MM.1S (cell line): ENCODE data around the gene NBEA.

Experiments used
- CTCF ChIP-seq: fragments of 300-600 bp; sonication (generic); IDR thresholded peaks from 2 replicates; pipeline ENCODE4 v1.5.1; 2016; ENCODE audit warnings: antibody characterized with exemption, low read length, mixed read lengths
- EZH2 ChIP-seq: fragments of 300-600 bp; sonication (generic); optimal IDR thresholded peaks from 2 replicates; pipeline ENCODE3; 2017; ENCODE audit warnings: low read depth, mild to moderate bottlenecking, antibody characterized with exemption, low read length, mixed read lengths
- EZH2phosphoT487 ChIP-seq: fragments of 300-600 bp; sonication (generic); IDR thresholded peaks from 2 replicates; pipeline ENCODE4 v1.6.1; 2018; ENCODE audit warnings: antibody characterized with exemption, low read length

DNA sequence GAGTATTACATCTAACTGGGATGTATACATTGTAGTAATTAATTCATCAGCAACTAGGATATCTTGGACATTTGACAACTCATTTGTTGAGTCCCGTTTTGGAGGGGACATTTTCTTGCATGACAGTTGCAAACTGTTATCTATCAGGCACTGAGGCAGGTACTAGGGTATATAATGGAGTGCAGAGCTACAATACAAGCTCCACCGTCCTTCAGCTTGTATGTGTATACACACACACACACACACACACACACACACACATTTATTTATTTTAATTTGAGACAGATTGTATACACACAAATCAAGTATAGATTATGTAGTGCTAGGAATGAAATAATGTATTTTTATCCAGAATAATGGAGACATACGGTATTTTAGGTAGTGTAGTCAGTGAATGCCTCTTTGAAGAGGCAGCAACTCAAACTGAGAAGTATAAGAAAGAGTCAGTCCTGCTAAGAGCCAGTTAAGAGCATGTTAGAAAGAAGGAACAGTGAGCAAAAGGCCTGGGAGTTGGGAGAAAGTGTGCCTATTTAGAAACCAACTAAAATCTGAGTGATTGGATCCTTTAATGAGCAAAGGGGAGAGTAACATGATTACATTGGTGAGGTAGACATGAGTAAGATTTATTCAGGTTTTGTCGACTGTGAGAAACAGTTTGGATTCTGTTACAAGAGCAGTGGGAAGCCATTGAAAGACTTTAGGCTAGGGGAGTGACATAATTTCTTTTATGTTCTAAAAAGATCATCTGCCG, 74.5 kb downstream of the NBEA start:
- no peak for TF ChIP-seq CTCF
- no peak for TF ChIP-seq EZH2
- no peak for TF ChIP-seq EZH2phosphoT487
